Measurements from ENCODE around the gene DBF4B.

Gene DBF4B

GRCh38 chr17:44775136-44775837 lies 66.8 kb downstream of the DBF4B start:
- no peak for TF ChIP-seq CTCF (IDR thresholded peaks at IDR 0.05; ENCODE audit: low read length, missing control alignments)
- DNase-seq (ENCODE audit: low read depth) = peak; percentile 98
- peak overlapping the region; percentile 66 for H3K4me3 ChIP-seq (replicated peaks; ENCODE audit: low read depth, low read length)

GRCh38 chr17:44775838-44776621 lies 67.6 kb downstream of the DBF4B start:
- H3K4me3 ChIP-seq (replicated peaks; ENCODE audit: low read depth, low read length) = peak overlapping the region; percentile 66
- no peak for TF ChIP-seq CTCF (IDR thresholded peaks at IDR 0.05; ENCODE audit: low read length, missing control alignments)
- no peak for DNase-seq (ENCODE audit: low read depth)

GRCh38 chr17:44776628-44777393 lies 68.3 kb downstream of the DBF4B start:
- no peak overlapping the region for H3K4me3 ChIP-seq (replicated peaks; ENCODE audit: low read depth, low read length)
- TF ChIP-seq CTCF (IDR thresholded peaks at IDR 0.05; ENCODE audit: low read length, missing control alignments) = no peak
- DNase-seq (ENCODE audit: low read depth) = no peak

DNA sequence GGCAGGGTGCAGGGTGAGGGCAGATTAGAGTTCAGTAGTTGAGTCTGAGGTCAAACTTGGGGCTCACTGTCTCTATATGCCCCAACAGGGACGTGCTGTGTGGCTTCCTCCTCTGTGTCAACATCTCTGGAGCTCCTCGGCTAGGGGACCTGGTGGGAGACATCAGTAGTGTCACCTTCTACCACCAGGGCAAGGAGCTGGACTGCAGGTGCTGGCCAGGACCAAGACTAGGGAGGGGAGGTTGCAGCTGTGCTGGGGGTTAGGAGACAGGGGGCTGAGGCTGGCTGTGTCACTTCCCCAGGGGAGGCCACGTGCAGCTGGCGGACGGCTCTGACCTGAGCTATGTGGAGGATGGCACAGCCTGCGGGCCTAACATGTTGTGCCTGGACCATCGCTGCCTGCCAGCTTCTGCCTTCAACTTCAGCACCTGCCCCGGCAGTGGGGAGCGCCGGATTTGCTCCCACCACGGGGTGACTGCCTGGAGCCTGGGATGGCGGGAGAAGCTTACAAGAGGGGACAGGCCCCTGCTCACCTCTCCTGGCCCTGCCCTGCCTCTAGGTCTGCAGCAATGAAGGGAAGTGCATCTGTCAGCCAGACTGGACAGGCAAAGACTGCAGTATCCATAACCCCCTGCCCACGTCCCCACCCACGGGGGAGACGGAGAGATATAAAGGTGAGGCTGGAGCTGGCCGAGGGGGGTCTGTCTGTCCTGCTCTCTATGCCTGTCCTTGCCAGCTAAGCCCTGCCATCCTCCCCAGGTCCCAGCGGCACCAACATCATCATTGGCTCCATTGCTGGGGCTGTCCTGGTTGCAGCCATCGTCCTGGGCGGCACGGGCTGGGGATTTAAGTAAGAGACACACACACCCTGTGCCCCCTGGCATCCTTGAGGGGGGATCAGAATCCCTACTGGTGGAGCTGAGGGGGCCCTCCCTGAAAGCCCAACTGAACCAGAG lies 69.2 kb downstream of the DBF4B start:
- no peak overlapping the region for H3K4me3 ChIP-seq (replicated peaks; ENCODE audit: low read depth, low read length)
- DNase-seq (ENCODE audit: low read depth) = no peak
- TF ChIP-seq CTCF (IDR thresholded peaks at IDR 0.05; ENCODE audit: low read length, missing control alignments) = no peak

- peak overlapping the region; percentile 54 for H3K4me3 ChIP-seq (replicated peaks; ENCODE audit: low read depth, low read length)
- DNase-seq (ENCODE audit: low read depth) = no peak
- TF ChIP-seq CTCF (IDR thresholded peaks at IDR 0.05; ENCODE audit: low read length, missing control alignments) = no peak
Measured at GRCh38 chr17:44778656-44779210, 70.3 kb downstream of the DBF4B start.

Measured in fibroblast of pulmonary artery (primary cell).